HepG2 (cell line): ENCODE results near the gene TP53TG5. TPM values are rescaled to one million over a fixed set of nuclear protein-coding genes. Genes with fewer than 3 reads are reported as not detected.

Experiments used
- CREM ChIP-seq, 2 experiments: sonication (generic) in 1 of 2; formaldehyde crosslinking in 1 of 2; IDR thresholded peaks; 2 replicates each; pipeline versions ENCODE4 v1.4.0 to v1.6.1; 2016 to 2020; ENCODE audit warnings: antibody characterized with exemption in 1 of 2, mild to moderate bottlenecking in 1 of 2, missing genetic modification reagents in 1 of 2
- ELF3 ChIP-seq: IDR thresholded peaks from 2 replicates; pipeline ENCODE4 v1.6.1; 2016; ENCODE audit warnings: missing genetic modification reagents, missing compliant biosample characterization
- FOXP1 ChIP-seq, 2 experiments: fragments of 450-650 bp in 1 of 2; IDR thresholded peaks; 2 replicates each; pipeline ENCODE4 v1.6.1; 2017 to 2018; ENCODE audit warnings: antibody characterized with exemption in 1 of 2
- IKZF4 ChIP-seq: sonication (generic); formaldehyde crosslinking; IDR thresholded peaks from 2 replicates; pipeline ENCODE4 v1.5.1; 2020; ENCODE audit warnings: borderline replicate concordance, mild to moderate bottlenecking, low read depth, missing genetic modification reagents; ENCODE audit errors: not compliant biosample characterization
- KLF13 ChIP-seq: sonication (generic); formaldehyde crosslinking; IDR thresholded peaks from 2 replicates; pipeline ENCODE4 v1.4.0; 2020; ENCODE audit warnings: mild to moderate bottlenecking, missing genetic modification reagents
- NFATC3 ChIP-seq: sonication (generic); formaldehyde crosslinking; IDR thresholded peaks from 2 replicates; pipeline ENCODE4 v1.5.1; 2020; ENCODE audit warnings: mild to moderate bottlenecking, missing genetic modification reagents
- RFX5 ChIP-seq: IDR thresholded peaks from 2 replicates; pipeline ENCODE4 v1.6.1; 2011; ENCODE audit warnings: low read depth, low read length, improper control_type of control experiment
- SIX1 ChIP-seq: sonication (generic); formaldehyde crosslinking; IDR thresholded peaks from 2 replicates; pipeline ENCODE4 v1.4.0; 2020; ENCODE audit warnings: missing genetic modification reagents, borderline replicate concordance
- SRF ChIP-seq: IDR thresholded peaks from 2 replicates; pipeline ENCODE4 v1.6.1; 2011; ENCODE audit warnings: mild to moderate bottlenecking, low read depth, low read length, moderate library complexity
- ZFP37 ChIP-seq: sonication (generic); formaldehyde crosslinking; IDR thresholded peaks from 2 replicates; pipeline ENCODE4 v1.4.0; 2020; ENCODE audit warnings: missing genetic modification reagents, borderline replicate concordance
- ZNF121 ChIP-seq: sonication (generic); formaldehyde crosslinking; IDR thresholded peaks from 2 replicates; pipeline ENCODE4 v1.5.0; 2020; ENCODE audit warnings: mild to moderate bottlenecking, missing genetic modification reagents
- ZNF441 ChIP-seq: sonication (generic); formaldehyde crosslinking; IDR thresholded peaks from 2 replicates; pipeline ENCODE4 v1.7.0; 2021; ENCODE audit warnings: missing genetic modification reagents, borderline replicate concordance
- ZNF629 ChIP-seq: sonication (generic); formaldehyde crosslinking; conservative IDR thresholded peaks from 2 replicates; pipeline ENCODE4 v1.5.0; 2020; ENCODE audit warnings: missing genetic modification reagents
- polyA plus RNA-seq, 8 experiments: library from polyadenylated mRNA; depleted of rRNA in 3 of 8; stranded (reverse) in 7 of 8; unstranded in 1 of 8; fragments of >200 nt; fragmentation: Illumina TruSeq in 4 of 8; extraction: Trizol in 4 of 8; gene quantifications; 2 replicates each; pipeline versions ENCODE4 v1.2.1 to v1.2.3, GENCODE V29; 2011 to 2016; ENCODE audit warnings: low read depth in 4 of 8, missing spikeins in 1 of 8, mixed read lengths in 1 of 8; ENCODE audit not compliant: insufficient read depth in 1 of 8
- total RNA-seq, 5 experiments: library from RNA; depleted of rRNA; stranded (reverse); fragments of >200 nt; fragmentation: Illumina TruSeq; extraction: Trizol; gene quantifications; 2 replicates each; pipeline ENCODE4 v1.2.3, GENCODE V29; 2016; ENCODE audit warnings: low read depth in 1 of 5
- TF ChIP-seq, protein P1 (sequence below): sonication (generic); formaldehyde crosslinking; IDR thresholded peaks from 2 replicates; pipeline ENCODE4 v1.4.0; 2020; ENCODE audit warnings: missing genetic modification reagents
- TF ChIP-seq, protein P2 (sequence below): sonication (generic); formaldehyde crosslinking; IDR thresholded peaks from 2 replicates; pipeline ENCODE4; 2020; ENCODE audit warnings: missing genetic modification reagents, mild to moderate bottlenecking, borderline replicate concordance
- TF ChIP-seq, protein P3 (sequence below): sonication (generic); formaldehyde crosslinking; IDR thresholded peaks from 2 replicates; pipeline ENCODE4 v1.5.0; 2020; ENCODE audit warnings: mild to moderate bottlenecking, missing genetic modification reagents
- TF ChIP-seq, protein P4 (sequence below): sonication (generic); formaldehyde crosslinking; IDR thresholded peaks from 2 replicates; pipeline ENCODE4 v1.8.1; 2022; ENCODE audit warnings: low read depth, mild to moderate bottlenecking, missing genetic modification reagents

The TP53TG5 gene
- total and polyA plus RNA-seq, 2 of the 13 experiments (the other 11 are each of a cell fraction or from before 2014, with no cell fraction given), result 0.11 TPM; not detected in 1

DNA sequence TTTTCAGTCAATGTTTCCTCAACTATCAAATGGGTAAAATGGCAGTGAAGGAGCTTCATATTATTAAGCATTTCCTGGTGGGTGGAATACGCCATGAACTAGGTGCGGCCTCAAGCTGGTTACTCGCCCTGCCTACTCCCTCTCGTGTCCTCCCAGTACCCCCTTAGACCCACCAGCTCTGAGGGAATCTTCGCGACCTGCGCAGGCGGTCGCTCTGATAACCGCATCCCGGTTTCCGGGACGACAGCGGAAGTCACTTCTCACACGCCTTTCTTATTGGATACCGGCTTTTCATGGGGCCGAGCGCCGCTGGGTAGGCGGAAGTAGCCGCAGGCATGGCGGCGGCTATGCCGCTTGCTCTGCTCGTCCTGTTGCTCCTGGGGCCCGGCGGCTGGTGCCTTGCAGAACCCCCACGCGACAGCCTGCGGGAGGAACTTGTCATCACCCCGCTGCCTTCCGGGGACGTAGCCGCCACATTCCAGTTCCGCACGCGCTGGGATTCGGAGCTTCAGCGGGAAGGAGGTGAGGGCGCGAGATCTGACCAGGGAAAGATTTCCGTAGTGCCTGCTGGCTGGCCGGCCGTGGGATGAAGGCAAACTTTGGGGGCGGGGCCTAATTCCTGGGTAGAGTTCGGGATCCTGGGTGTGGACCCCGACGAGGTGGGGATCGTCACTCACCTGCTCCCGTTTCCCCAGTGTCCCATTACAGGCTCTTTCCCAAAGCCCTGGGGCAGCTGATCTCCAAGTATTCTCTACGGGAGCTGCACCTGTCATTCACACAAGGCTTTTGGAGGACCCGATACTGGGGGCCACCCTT lies 37.9 kb upstream of the TP53TG5 start, which contains the start of gene PIGT (continued):
- TF ChIP-seq ELF3, result peak; percentile 94
- TF ChIP-seq, protein P1, sequence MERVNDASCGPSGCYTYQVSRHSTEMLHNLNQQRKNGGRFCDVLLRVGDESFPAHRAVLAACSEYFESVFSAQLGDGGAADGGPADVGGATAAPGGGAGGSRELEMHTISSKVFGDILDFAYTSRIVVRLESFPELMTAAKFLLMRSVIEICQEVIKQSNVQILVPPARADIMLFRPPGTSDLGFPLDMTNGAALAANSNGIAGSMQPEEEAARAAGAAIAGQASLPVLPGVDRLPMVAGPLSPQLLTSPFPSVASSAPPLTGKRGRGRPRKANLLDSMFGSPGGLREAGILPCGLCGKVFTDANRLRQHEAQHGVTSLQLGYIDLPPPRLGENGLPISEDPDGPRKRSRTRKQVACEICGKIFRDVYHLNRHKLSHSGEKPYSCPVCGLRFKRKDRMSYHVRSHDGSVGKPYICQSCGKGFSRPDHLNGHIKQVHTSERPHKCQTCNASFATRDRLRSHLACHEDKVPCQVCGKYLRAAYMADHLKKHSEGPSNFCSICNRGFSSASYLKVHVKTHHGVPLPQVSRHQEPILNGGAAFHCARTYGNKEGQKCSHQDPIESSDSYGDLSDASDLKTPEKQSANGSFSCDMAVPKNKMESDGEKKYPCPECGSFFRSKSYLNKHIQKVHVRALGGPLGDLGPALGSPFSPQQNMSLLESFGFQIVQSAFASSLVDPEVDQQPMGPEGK, result peak; percentile 50
- TF ChIP-seq, protein P2, sequence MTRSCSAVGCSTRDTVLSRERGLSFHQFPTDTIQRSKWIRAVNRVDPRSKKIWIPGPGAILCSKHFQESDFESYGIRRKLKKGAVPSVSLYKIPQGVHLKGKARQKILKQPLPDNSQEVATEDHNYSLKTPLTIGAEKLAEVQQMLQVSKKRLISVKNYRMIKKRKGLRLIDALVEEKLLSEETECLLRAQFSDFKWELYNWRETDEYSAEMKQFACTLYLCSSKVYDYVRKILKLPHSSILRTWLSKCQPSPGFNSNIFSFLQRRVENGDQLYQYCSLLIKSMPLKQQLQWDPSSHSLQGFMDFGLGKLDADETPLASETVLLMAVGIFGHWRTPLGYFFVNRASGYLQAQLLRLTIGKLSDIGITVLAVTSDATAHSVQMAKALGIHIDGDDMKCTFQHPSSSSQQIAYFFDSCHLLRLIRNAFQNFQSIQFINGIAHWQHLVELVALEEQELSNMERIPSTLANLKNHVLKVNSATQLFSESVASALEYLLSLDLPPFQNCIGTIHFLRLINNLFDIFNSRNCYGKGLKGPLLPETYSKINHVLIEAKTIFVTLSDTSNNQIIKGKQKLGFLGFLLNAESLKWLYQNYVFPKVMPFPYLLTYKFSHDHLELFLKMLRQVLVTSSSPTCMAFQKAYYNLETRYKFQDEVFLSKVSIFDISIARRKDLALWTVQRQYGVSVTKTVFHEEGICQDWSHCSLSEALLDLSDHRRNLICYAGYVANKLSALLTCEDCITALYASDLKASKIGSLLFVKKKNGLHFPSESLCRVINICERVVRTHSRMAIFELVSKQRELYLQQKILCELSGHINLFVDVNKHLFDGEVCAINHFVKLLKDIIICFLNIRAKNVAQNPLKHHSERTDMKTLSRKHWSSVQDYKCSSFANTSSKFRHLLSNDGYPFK (CRISPR knock-in tag), result peak; percentile 98
- peak; percentile 71; the same call in 1 of the 2 replicates for TF ChIP-seq KLF13 (CRISPR knock-in tag)
- no peak for TF ChIP-seq FOXP1 (IDR thresholded peaks at IDR 0.05)
- TF ChIP-seq FOXP1 (CRISPR knock-in tag; IDR thresholded peaks at IDR 0.05), result no peak
- TF ChIP-seq RFX5, result peak; percentile 65
- no peak for TF ChIP-seq NFATC3 (CRISPR knock-in tag)
- TF ChIP-seq SRF, result no peak
- no peak; the same call in 1 of the 2 replicates for TF ChIP-seq ZNF629 (CRISPR knock-in tag)
- peak; percentile 65 for TF ChIP-seq IKZF4
- TF ChIP-seq ZNF121 (CRISPR knock-in tag), result 0 out of 2 replicates have a peak, but pooled peaks have one; percentile 23
- TF ChIP-seq, protein P3, sequence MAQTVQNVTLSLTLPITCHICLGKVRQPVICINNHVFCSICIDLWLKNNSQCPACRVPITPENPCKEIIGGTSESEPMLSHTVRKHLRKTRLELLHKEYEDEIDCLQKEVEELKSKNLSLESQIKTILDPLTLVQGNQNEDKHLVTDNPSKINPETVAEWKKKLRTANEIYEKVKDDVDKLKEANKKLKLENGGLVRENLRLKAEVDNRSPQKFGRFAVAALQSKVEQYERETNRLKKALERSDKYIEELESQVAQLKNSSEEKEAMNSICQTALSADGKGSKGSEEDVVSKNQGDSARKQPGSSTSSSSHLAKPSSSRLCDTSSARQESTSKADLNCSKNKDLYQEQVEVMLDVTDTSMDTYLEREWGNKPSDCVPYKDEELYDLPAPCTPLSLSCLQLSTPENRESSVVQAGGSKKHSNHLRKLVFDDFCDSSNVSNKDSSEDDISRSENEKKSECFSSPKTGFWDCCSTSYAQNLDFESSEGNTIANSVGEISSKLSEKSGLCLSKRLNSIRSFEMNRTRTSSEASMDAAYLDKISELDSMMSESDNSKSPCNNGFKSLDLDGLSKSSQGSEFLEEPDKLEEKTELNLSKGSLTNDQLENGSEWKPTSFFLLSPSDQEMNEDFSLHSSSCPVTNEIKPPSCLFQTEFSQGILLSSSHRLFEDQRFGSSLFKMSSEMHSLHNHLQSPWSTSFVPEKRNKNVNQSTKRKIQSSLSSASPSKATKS (CRISPR knock-in tag), result no peak
- no peak for TF ChIP-seq SIX1 (CRISPR knock-in tag)
- peak; percentile 62; the same call in 1 of the 2 replicates for TF ChIP-seq ZFP37
- peak; percentile 70 for TF ChIP-seq ZNF441 (CRISPR knock-in tag)
- TF ChIP-seq, protein P4, sequence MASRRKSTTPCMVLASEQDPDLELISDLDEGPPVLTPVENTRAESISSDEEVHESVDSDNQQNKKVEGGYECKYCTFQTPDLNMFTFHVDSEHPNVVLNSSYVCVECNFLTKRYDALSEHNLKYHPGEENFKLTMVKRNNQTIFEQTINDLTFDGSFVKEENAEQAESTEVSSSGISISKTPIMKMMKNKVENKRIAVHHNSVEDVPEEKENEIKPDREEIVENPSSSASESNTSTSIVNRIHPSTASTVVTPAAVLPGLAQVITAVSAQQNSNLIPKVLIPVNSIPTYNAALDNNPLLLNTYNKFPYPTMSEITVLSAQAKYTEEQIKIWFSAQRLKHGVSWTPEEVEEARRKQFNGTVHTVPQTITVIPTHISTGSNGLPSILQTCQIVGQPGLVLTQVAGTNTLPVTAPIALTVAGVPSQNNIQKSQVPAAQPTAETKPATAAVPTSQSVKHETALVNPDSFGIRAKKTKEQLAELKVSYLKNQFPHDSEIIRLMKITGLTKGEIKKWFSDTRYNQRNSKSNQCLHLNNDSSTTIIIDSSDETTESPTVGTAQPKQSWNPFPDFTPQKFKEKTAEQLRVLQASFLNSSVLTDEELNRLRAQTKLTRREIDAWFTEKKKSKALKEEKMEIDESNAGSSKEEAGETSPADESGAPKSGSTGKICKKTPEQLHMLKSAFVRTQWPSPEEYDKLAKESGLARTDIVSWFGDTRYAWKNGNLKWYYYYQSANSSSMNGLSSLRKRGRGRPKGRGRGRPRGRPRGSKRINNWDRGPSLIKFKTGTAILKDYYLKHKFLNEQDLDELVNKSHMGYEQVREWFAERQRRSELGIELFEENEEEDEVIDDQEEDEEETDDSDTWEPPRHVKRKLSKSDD, result peak; percentile 87; the same call in 1 of the 2 replicates
- TF ChIP-seq CREM (IDR thresholded peaks at IDR 0.05), result peak; percentile 95
- no peak for TF ChIP-seq CREM (CRISPR knock-in tag; IDR thresholded peaks at IDR 0.05)
